ENCODE measurements around the gene DHDDS.

DNA sequence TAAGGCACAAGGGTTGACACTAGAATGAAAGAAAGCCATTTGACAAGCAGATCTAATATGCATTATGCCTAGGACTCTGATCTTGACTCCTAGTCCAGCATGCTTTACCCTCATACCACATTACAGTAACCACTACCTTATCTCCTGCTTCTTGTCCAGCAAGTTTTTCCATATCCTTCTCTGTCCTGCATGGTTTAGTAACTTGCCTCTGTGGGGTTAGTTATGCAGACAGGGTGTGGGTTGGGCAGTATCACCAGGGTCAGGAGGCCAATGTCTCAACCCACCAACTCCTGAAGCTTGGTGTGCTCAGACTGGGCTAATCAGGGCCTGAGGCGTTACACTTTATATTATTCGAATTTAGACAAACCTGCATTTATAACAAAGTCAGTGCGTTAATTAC is 18.8 kb downstream of the DHDDS start:
- TF ChIP-seq, protein P1, sequence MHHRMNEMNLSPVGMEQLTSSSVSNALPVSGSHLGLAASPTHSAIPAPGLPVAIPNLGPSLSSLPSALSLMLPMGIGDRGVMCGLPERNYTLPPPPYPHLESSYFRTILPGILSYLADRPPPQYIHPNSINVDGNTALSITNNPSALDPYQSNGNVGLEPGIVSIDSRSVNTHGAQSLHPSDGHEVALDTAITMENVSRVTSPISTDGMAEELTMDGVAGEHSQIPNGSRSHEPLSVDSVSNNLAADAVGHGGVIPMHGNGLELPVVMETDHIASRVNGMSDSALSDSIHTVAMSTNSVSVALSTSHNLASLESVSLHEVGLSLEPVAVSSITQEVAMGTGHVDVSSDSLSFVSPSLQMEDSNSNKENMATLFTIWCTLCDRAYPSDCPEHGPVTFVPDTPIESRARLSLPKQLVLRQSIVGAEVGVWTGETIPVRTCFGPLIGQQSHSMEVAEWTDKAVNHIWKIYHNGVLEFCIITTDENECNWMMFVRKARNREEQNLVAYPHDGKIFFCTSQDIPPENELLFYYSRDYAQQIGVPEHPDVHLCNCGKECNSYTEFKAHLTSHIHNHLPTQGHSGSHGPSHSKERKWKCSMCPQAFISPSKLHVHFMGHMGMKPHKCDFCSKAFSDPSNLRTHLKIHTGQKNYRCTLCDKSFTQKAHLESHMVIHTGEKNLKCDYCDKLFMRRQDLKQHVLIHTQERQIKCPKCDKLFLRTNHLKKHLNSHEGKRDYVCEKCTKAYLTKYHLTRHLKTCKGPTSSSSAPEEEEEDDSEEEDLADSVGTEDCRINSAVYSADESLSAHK (tag by site-specific recombination; IDR thresholded peaks at IDR 0.05): no peak
- TF ChIP-seq, protein P2, sequence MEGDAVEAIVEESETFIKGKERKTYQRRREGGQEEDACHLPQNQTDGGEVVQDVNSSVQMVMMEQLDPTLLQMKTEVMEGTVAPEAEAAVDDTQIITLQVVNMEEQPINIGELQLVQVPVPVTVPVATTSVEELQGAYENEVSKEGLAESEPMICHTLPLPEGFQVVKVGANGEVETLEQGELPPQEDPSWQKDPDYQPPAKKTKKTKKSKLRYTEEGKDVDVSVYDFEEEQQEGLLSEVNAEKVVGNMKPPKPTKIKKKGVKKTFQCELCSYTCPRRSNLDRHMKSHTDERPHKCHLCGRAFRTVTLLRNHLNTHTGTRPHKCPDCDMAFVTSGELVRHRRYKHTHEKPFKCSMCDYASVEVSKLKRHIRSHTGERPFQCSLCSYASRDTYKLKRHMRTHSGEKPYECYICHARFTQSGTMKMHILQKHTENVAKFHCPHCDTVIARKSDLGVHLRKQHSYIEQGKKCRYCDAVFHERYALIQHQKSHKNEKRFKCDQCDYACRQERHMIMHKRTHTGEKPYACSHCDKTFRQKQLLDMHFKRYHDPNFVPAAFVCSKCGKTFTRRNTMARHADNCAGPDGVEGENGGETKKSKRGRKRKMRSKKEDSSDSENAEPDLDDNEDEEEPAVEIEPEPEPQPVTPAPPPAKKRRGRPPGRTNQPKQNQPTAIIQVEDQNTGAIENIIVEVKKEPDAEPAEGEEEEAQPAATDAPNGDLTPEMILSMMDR (tag by site-specific recombination; IDR thresholded peaks at IDR 0.05): no peak
- TF ChIP-seq ZNF624 (tag by site-specific recombination; IDR thresholded peaks at IDR 0.05) (no peak), YY1 (tag by site-specific recombination; IDR thresholded peaks at IDR 0.05) (no peak)

Measured in HEK293 (cell line).